BJ (cell line): ENCODE results near the gene MYO7A. TPM values are rescaled to one million over a fixed set of nuclear protein-coding genes. Genes with fewer than 3 reads are reported as not detected.

ENCODE experiments used
- CTCF ChIA-PET: fragments of 350-600 bp; formaldehyde crosslinking; extraction: SDS; loops from one replicate; lab custom pipeline; 2021; ENCODE audit warnings: antibody characterized with exemption, inconsistent platforms; lab: Yijun Ruan, JAX
- POLR2A ChIA-PET: fragments of 300-600 bp; sonication (Branson Sonifier 250); formaldehyde crosslinking; extraction: SDS; loops from one replicate; lab custom pipeline; 2021; ENCODE audit warnings: antibody characterized with exemption; lab: Charles Lee
- DNase-seq: peaks from one replicate; pipeline ENCODE4 v3.0.0-alpha.2; 2011; ENCODE audit warnings: low read depth
- H3K27me3 ChIP-seq: 2 replicates; pipeline ENCODE4 v1.6.0; 2011; ENCODE audit warnings: low read length; ENCODE audit not compliant: control insufficient read depth, insufficient read depth
- H3K36me3 ChIP-seq: 2 replicates; pipeline ENCODE4 v1.5.1; 2011; ENCODE audit warnings: low read length; ENCODE audit not compliant: control insufficient read depth, insufficient read depth
- H3K4me3 ChIP-seq: 2 replicates; pipeline ENCODE4 v1.5.1; 2011; ENCODE audit warnings: low read depth, mild to moderate bottlenecking, control low read depth, low read length
- CTCF ChIP-seq: IDR thresholded peaks from 2 replicates; pipeline ENCODE4 v1.5.1; 2011; ENCODE audit warnings: low read depth, mild to moderate bottlenecking, control low read depth, inconsistent platforms, low read length, moderate library complexity; ENCODE audit not compliant: insufficient read depth
- polyA plus RNA-seq: library from polyadenylated mRNA; depleted of rRNA; stranded (reverse); fragments of >200 nt; gene quantifications from 2 replicates; pipeline ENCODE4 v1.2.3, GENCODE V29; 2011

Gene MYO7A
- polyA plus RNA-seq, 1 experiment = 0.01 TPM

- ChIA-PET CTCF (interaction anchor here (0.9 to 2.2 kb wide), 2 partner anchors 348 kb away, joined by 3 to 9 read pairs; no protein-coding TSS in a partner anchor), POLR2A (no interaction called here)
- no peaks in the 10 kb centered on the region for H3K27me3 ChIP-seq
- H3K36me3 ChIP-seq = no peaks in the 10 kb centered on the region
- DNase-seq = no peak
- no peak overlapping the region for H3K4me3 ChIP-seq
- no peak for TF ChIP-seq CTCF
Measured at GRCh38 chr11:77200351-77201268, 72.6 kb downstream of the MYO7A start.

DNA sequence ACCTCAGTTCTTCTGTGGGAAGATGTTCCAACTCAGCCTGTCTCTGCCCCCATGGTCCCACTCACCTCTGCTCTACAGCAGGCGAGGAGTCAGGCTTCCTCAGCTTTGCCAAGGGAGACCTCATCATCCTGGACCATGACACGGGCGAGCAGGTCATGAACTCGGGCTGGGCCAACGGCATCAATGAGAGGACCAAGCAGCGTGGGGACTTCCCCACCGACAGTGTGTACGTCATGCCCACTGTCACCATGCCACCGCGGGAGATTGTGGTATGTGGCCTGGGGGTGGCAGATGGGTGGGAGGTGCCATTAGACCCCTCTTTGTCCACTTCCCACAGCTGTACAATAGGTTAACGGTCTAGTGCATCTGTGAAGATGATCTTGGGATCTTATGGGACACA, 73.3 kb downstream of the MYO7A start:
- DNase-seq = no peak
- no peaks in the 10 kb centered on the region for H3K36me3 ChIP-seq
- CTCF ChIA-PET = interaction anchor here (0.9 to 1.2 kb wide), 3 partner anchors 11 to 347 kb away, joined by 3 to 5 read pairs (median 4); no protein-coding TSS in a partner anchor
- no peak overlapping the region for H3K4me3 ChIP-seq
- TF ChIP-seq CTCF = no peak
- POLR2A ChIA-PET = no interaction called here
- H3K27me3 ChIP-seq = no peaks in the 10 kb centered on the region

- no peak for TF ChIP-seq CTCF
- no peak for DNase-seq
- Histone ChIP-seq H3K4me3 (no peak overlapping the region), H3K27me3 (no peaks in the 10 kb centered on the region), H3K36me3 (no peaks in the 10 kb centered on the region)
- CTCF ChIA-PET = interaction anchor here (0.6 to 1.2 kb wide), 5 partner anchors 8 to 346 kb away, joined by 3 to 5 read pairs (median 4); no protein-coding TSS in a partner anchor
- POLR2A ChIA-PET = no interaction called here
Measured at GRCh38 chr11:77201991-77202841, 74.2 kb downstream of the MYO7A start.

GRCh38 chr11:77202941-77203900, 75.2 kb downstream of the MYO7A start:
- POLR2A ChIA-PET = no interaction called here

More at GRCh38 chr11:77202941-77203900, 75.2 kb downstream of the MYO7A start:
- CTCF ChIA-PET = interaction anchor here (1.0 to 1.2 kb wide), 3 partner anchors 9 to 345 kb away, joined by 3 to 5 read pairs (median 3); no protein-coding TSS in a partner anchor
- Histone ChIP-seq H3K4me3 (no peak overlapping the region), H3K36me3 (no peaks in the 10 kb centered on the region), H3K27me3 (no peaks in the 10 kb centered on the region)
- no peak for TF ChIP-seq CTCF
- DNase-seq = no peak
